ENCODE measurements around the gene EHD2.
"Not testable (repeated sequence)": the region's sequence is repeated elsewhere in the genome, so short reads cannot be mapped to it uniquely, and the experiment has no call there.

Gene EHD2

GRCh38 chr19:47691782-47692181, 21.4 kb upstream of the EHD2 start:
- no peak for DNase-seq

DNA sequence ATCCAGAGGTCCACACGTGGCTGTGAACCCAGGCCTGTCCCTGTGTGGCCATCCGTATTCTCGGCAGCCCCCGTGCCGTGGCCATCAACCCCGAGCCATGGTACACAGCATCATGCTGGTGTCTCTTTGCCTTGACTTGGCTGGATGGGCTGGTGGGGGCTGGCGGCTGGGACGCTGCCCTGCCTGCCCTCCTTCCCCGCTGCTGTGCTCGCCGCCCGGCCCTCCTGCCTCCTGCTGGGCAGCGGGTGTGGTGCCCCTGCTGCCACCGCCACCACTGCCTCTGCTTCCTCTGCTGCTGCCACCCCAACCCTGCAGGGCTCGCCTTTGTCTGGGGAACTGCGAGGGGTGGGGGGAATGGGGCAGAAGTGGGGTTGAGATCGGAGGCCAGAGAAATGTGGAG, 19.7 kb upstream of the EHD2 start:
- DNase-seq = no peak

GRCh38 chr19:47693903-47694302, 19.3 kb upstream of the EHD2 start:
- no peak for DNase-seq

- DNase-seq = no peak
These were observed 18.6 kb upstream of the EHD2 start for GRCh38 chr19:47694466-47695273.

- DNase-seq = no peak
These were observed 17.5 kb upstream of the EHD2 start for GRCh38 chr19:47695533-47696262.

DNA sequence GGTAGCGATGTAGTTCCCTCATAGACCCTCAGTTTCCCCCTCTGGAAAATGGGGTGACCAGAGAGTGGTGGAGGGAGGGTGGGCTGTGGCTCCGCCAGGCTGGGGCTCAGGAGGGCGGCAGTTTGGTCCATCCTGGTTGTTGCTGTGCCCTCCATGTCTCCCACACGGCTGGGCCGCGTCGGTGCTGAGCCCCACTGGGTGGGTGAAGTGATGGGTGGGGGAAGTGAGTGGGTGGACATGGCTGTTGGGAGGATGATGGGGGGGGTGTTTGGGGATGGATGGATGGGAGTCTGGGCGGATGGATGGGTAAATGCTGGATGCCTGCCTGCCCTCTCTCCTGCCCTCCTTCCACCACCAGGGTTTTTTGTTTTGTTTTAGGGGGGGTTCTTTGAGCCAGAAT, 16.6 kb upstream of the EHD2 start:
- DNase-seq = no peak

GRCh38 chr19:47697863-47698609, 15.2 kb upstream of the EHD2 start:
- peak; percentile 77 for DNase-seq

GRCh38 chr19:47698631-47699359, 14.4 kb upstream of the EHD2 start:
- DNase-seq = no peak

DNA sequence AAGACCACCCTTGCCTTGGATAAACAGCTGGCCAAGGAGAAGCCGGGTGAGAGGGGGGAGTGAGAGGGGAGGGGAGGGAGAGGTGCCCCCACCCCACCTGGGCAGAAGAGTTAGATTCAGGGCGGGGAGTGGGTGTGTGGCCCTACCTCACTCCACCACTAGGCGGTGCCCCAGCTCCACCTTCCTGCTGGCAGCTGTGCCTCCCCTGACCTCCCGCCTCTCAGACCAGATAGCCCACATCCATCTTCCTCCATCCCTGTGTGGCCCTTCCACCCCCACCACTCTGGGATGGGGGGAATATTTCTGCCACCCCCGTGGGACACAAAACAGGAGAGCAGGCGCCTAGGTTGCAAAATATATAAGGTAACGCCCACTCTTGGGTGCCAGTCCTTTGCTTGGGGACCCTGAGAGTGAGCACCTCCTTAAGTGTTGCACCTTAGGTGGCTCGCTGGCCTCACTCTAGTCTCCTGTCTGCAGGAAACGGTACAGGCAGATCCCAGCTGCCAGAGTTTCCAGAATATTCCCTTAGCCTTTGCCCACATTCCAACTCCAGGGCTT, 13.8 kb upstream of the EHD2 start:
- peak; percentile 21 for DNase-seq

DNA sequence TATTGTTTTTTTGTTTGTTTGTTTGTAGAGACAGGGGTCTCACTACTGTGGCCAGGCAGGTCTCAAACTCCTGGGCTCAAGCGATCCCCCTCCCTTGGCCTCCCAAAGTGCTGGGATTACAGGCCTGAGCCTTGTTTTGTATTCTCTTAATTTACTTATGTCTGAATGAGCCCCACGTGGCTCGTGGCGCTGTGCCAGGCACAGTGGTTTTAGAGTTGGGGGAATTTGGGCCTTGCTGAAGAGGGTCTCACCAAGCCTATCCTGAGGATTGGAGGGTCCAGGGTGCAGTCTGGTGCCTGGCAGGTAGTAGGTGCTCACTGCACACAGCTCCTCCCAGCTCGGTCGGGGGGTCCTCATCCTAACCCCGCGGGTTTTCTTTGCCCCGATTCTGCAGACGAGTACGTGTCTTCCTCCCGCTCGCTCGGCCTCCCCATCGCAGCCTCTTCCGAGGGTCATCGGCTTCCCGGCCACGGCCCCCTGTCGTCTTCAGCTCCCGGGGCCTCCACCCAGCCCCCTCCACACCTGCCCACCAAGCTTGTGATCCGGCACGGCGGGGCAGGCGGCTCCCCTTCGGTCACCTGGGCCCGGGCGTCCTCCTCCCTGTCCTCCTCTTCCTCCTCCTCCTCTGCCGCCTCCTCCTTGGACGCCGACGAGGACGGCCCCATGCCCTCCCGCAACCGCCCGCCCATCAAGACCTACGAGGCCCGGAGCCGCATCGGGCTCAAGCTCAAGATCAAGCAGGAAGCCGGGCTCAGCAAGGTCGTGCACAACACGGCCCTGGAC, 12.1 kb upstream of the EHD2 start:
- no peak for DNase-seq

DNA sequence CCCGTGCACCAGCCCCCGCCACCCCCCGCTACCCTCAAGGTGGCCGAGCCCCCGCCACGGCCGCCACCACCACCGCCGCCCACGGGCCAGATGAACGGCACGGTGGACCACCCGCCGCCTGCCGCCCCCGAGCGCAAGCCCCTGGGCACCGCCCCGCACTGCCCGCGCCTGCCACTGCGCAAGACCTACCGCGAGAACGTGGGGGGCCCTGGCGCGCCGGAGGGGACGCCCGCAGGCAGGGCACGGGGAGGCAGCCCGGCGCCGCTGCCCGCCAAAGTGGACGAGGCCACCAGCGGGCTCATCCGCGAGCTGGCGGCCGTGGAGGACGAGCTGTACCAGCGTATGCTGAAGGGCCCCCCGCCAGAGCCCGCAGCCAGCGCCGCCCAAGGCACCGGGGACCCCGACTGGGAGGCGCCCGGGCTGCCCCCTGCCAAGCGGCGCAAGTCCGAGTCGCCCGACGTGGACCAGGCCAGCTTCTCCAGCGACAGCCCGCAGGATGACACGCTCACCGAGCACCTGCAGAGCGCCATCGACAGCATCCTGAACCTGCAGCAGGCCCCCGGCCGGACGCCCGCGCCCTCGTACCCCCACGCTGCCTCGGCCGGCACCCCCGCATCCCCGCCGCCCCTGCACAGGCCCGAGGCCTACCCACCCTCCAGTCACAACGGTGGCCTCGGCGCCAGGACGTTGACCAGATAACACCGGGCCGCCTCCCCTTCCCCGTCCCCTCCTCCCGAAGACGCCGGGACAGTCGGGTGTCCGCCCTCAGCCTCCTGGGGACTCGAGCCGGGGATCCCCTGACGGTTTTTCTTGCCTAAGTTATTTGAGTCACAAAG, 11.3 kb upstream of the EHD2 start:
- no peak for DNase-seq

GRCh38 chr19:47702671-47703070, 10.6 kb upstream of the EHD2 start:
- no peak for DNase-seq

GRCh38 chr19:47703301-47703700, 9.9 kb upstream of the EHD2 start:
- no peak for DNase-seq

DNA sequence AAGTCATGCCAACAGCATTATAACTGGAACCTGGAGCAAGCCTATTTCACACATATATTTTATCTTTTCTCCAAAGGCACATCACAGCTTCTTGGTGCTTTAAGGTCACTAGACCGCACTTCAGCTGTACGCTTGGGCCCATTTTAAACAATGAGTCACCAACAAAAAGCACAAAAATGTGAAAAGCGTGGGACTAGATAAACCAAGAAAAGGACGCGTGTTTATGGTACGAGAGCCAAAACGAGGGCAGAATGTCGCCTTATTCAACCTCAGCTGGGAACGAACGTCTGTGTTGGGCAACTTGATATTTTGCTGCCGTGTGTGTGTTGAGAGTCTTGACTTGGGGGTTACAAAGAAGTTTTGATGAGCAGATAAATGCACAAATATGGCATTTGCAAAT, 9.2 kb upstream of the EHD2 start:
- DNase-seq = no peak

DNA sequence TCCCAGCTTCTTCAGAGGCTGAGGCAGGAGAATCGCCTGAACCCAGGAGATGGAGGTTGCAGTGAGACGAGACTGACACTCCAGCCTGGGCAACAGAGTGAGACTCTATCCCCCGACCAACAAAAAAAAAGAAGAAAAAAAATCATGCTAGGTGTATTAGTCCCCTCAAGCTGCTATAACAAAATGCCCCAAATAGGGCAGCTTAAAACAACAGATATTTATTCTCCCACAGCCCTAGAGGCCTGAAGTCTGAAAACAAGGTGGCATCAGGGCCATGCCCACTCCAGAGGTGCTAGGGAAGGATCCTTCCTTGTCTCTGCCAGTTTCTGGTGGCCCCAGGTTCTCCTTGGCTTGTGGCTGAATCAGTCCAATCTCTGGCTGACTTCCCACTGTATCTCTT, 8.6 kb upstream of the EHD2 start:
- DNase-seq = no peak

- peak; percentile 62 for DNase-seq
These were observed 5.9 kb upstream of the EHD2 start for GRCh38 chr19:47707135-47707925.

- DNase-seq = no peak
These were observed 1.5 kb upstream of the EHD2 start for GRCh38 chr19:47711652-47712242.

- DNase-seq = no peak
These were observed 1.1 kb downstream of the EHD2 start for GRCh38 chr19:47714339-47714738.

DNA sequence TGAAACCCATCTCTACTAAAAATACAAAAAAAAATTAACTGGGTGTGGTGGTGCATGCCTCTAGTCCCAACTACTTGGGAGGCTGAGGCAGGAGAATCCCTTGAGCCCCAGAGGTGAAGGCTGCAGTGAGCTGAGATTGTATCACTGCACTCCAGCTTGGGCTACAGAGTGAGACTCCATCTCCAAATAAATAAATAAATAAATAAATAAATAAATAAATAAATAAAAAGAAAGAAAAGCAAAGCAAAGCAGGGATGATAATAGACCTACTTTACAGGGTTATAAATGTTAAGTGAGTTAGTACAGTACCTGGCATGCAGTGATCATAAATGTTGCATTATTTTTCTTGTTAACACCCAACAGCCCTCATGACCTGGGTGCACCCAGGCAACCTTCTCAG, 1.6 kb downstream of the EHD2 start:
- DNase-seq = not testable (repeated sequence)

Data from NCI-H510A treated with DMSO at 0.1 percent for 48 hours (cell line).